ENCODE measurements around the gene TP53RK. TPM values are rescaled to one million over a fixed set of nuclear protein-coding genes. Genes with fewer than 3 reads are reported as not detected.

The TP53RK gene
- total RNA-seq, 4 donors from 2014 or later = 14.6 to 21.3 (median 18.7) TPM

- Histone ChIP-seq H3K9me3 (no peaks in the 10 kb centered on the region), H3K4me3 (peak overlapping the region; percentile 58 to 73), H3K27me3 (no peaks in the 10 kb centered on the region), H3K27ac (peak overlapping the region; percentile 6 to 86 (median 82)), H3K4me1 (peaks cover 0 to 55% (median 4%) of the 10 kb centered on the region in 3 donors), H3K36me3 (no peaks in the 10 kb centered on the region)
- TF ChIP-seq CTCF (IDR thresholded peaks at IDR 0.05) (no peak), POLR2AphosphoS5 (IDR thresholded peaks at IDR 0.05) (no peak)
- 35 to 40% methylated on average over 6 to 12 of the region's 22 CpGs for WGBS, 2 donors (ENCODE audit: low coverage in 1 of 2)
- no peak for ATAC-seq
Observed at GRCh38 chr20:46710153-46710913, 21.1 kb upstream of the TP53RK start.

- no peaks in the 10 kb centered on the region for H3K36me3 ChIP-seq
Observed at GRCh38 chr20:46709459-46710152, 20.4 kb upstream of the TP53RK start, which contains the start of gene SLC2A10. TSS of gene SLC2A10 (plus strand) at chr20:46709649. CDS start at chr20:46709737, 88 bp downstream.

GRCh38 chr20:46709055-46709458, 19.8 kb upstream of the TP53RK start:
- H3K36me3 ChIP-seq = no peaks in the 10 kb centered on the region
- no peak for ATAC-seq
- 29% methylated on average over 5 of the region's 13 CpGs; no CpG with 5 or more reads in 1 of the 2 donors for WGBS, 2 donors (ENCODE audit: low coverage in 1 of 2)
- peak overlapping the region in 3 of 4 donors; percentile 81 to 86 (median 84) for H3K27ac ChIP-seq
- TF ChIP-seq POLR2A (IDR thresholded peaks at IDR 0.05) = peak in 1 of 2 donors; percentile 5
- no peak for TF ChIP-seq POLR2AphosphoS5 (IDR thresholded peaks at IDR 0.05)
- TF ChIP-seq EP300 (IDR thresholded peaks at IDR 0.05) = no peak
- TF ChIP-seq CTCF (IDR thresholded peaks at IDR 0.05) = no peak
- peak overlapping the region; percentile 58 to 73 for H3K4me3 ChIP-seq
- H3K27me3 ChIP-seq = no peaks in the 10 kb centered on the region
- H3K4me1 ChIP-seq = peaks cover 0 to 43% (median 4%) of the 10 kb centered on the region in 3 donors
- H3K9me3 ChIP-seq = no peaks in the 10 kb centered on the region

More at GRCh38 chr20:46709459-46710152, 20.4 kb upstream of the TP53RK start, which contains the start of gene SLC2A10:
- H3K4me1 ChIP-seq = peaks cover 0 to 48% (median 4%) of the 10 kb centered on the region in 3 donors
- H3K9me3 ChIP-seq = no peaks in the 10 kb centered on the region
- H3K27me3 ChIP-seq = no peaks in the 10 kb centered on the region
- peak within 1 kb of the TSS; percentile 6 to 86 (median 82) for H3K27ac ChIP-seq
- TF ChIP-seq POLR2A (IDR thresholded peaks at IDR 0.05) (peak in 1 of 2 donors; percentile 37), EP300 (IDR thresholded peaks at IDR 0.05) (no peak), CTCF (IDR thresholded peaks at IDR 0.05) (peak in 2 of 4 experiments; percentile 3 to 57), POLR2AphosphoS5 (IDR thresholded peaks at IDR 0.05) (no peak)
- no CpG with 5 or more reads among the region's 67 CpGs for WGBS, 2 donors (ENCODE audit: low coverage in 1 of 2)
- peak within 1 kb of the TSS; percentile 58 to 73 for H3K4me3 ChIP-seq
- peak; percentile 77 for ATAC-seq

GRCh38 chr20:46708172-46708860, 19.1 kb upstream of the TP53RK start:
- 63 to 82% methylated on average over 4 to 7 of the region's 8 CpGs for WGBS, 2 donors (ENCODE audit: low coverage in 1 of 2)
- Histone ChIP-seq H3K27me3 (no peaks in the 10 kb centered on the region), H3K36me3 (no peaks in the 10 kb centered on the region), H3K27ac (peak overlapping the region in 3 of 4 donors; percentile 81 to 86 (median 84)), H3K9me3 (no peaks in the 10 kb centered on the region), H3K4me1 (peaks cover 0 to 37% (median 4%) of the 10 kb centered on the region in 3 donors), H3K4me3 (no peak overlapping the region)
- ATAC-seq = no peak
- no peak for TF ChIP-seq EP300 (IDR thresholded peaks at IDR 0.05)
- no peak for TF ChIP-seq CTCF (IDR thresholded peaks at IDR 0.05)
- TF ChIP-seq POLR2AphosphoS5 (IDR thresholded peaks at IDR 0.05) = no peak
- no peak for TF ChIP-seq POLR2A (IDR thresholded peaks at IDR 0.05)
